ENCODE data around the gene FAM156A.

DNA sequence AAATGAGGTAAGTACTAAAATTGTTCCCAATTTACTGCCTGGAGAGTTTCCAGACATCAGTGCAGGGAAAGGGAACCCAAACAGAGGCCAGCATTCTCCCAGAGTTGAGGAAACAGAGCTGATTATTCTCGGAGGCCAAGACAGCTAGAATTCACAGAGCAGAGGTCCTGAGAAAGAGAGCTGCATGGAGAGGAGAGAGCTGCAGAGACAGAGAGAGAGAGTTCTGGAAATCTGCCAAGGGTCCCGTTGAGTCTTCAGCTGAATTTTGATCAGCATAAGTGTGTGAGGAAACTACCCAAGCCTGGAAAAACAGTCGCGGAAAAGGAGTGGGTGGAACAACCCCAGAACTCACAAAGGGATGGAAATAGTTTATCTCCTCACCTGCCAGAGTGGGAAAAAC is 46.5 kb upstream of the FAM156A start:
- no peak for TF ChIP-seq POLR2A (IDR thresholded peaks at IDR 0.05; ENCODE audit: low read depth, low read length)
- no peak for TF ChIP-seq POLR2AphosphoS5 (IDR thresholded peaks at IDR 0.05; ENCODE audit: low read depth, low read length)
- no peak for TF ChIP-seq TAF1 (IDR thresholded peaks at IDR 0.05; ENCODE audit: borderline replicate concordance, low read depth, low read length)

Data from GM12892 (cell line).